ENCODE data around the gene ARFGEF3.

GRCh38 chr6:138206862-138207261 lies 45.1 kb downstream of the ARFGEF3 start:
- TF ChIP-seq POLR2A (IDR thresholded peaks at IDR 0.05) (no peak), CTCF (IDR thresholded peaks at IDR 0.05) (no peak), EP300 (IDR thresholded peaks at IDR 0.05; ENCODE audit: low read depth) (no peak)
